Cortex of kidney (tissue), 1 donor: ENCODE measurements around the gene SPOCK2.

Experiments
- DNase-seq: peaks from one replicate; lab custom pipeline; 2025; lab: John Stamatoyannopoulos, UW

Gene SPOCK2

GRCh38 chr10:72029414-72029813, 58.9 kb downstream of the SPOCK2 start:
- no peak for DNase-seq

- no peak for DNase-seq
Observed at GRCh38 chr10:72027498-72027897, 60.9 kb downstream of the SPOCK2 start.

- DNase-seq, result no peak
Observed at GRCh38 chr10:72026278-72027111, 61.9 kb downstream of the SPOCK2 start.

GRCh38 chr10:72025832-72026231, 62.5 kb downstream of the SPOCK2 start:
- no peak for DNase-seq

GRCh38 chr10:72025400-72025799, 63.0 kb downstream of the SPOCK2 start:
- DNase-seq, result no peak

- no peak for DNase-seq
Observed at GRCh38 chr10:72024596-72024995, 63.8 kb downstream of the SPOCK2 start.

- no peak for DNase-seq
Observed at GRCh38 chr10:72022228-72022627, 66.1 kb downstream of the SPOCK2 start.

GRCh38 chr10:72020914-72021809, 67.2 kb downstream of the SPOCK2 start:
- no peak for DNase-seq

GRCh38 chr10:72019085-72019876, 69.1 kb downstream of the SPOCK2 start:
- DNase-seq, result no peak

GRCh38 chr10:72016608-72017300, 71.6 kb downstream of the SPOCK2 start:
- no peak for DNase-seq

GRCh38 chr10:72015841-72016240, 72.5 kb downstream of the SPOCK2 start:
- DNase-seq, result no peak

- DNase-seq, result no peak
Observed at GRCh38 chr10:72014785-72015480, 73.4 kb downstream of the SPOCK2 start.

- DNase-seq, result no peak
Observed at GRCh38 chr10:72014197-72014596, 74.2 kb downstream of the SPOCK2 start.

- no peak for DNase-seq
Observed at GRCh38 chr10:72013202-72013945, 75.0 kb downstream of the SPOCK2 start.

- no peak for DNase-seq
Observed at GRCh38 chr10:72012796-72013195, 75.6 kb downstream of the SPOCK2 start.

- no peak for DNase-seq
Observed at GRCh38 chr10:72011976-72012512, 76.3 kb downstream of the SPOCK2 start.

GRCh38 chr10:72011468-72011867, 76.9 kb downstream of the SPOCK2 start:
- DNase-seq, result no peak

GRCh38 chr10:72011016-72011415, 77.3 kb downstream of the SPOCK2 start:
- no peak for DNase-seq

GRCh38 chr10:72010234-72010973, 77.9 kb downstream of the SPOCK2 start:
- DNase-seq, result no peak
